IMR-90 (cell line): Measurements from ENCODE around the gene TUSC1. TPM values are rescaled to one million over a fixed set of nuclear protein-coding genes. Genes with fewer than 3 reads are reported as not detected.

Experiments used
- ATAC-seq: fragments of 200-7000 bp; cut with Tn5 transposase; 2 replicates; pipeline ENCODE4 v1.9.1; 2020; ENCODE audit warnings: low read depth, mild to moderate bottlenecking, moderate library complexity
- BruUV-seq: library from RNA; stranded (reverse); fragments of 400-500 nt; replicated peaks from 2 replicates; lab custom pipeline; 2021; lab: Mats Ljungman, UMichigan
- CTCF ChIA-PET: fragments of 300-600 bp; formaldehyde crosslinking; extraction: SDS; loops from one replicate; lab custom pipeline; 2021; ENCODE audit warnings: antibody characterized with exemption; lab: Yijun Ruan, JAX
- POLR2A ChIA-PET: fragments of 300-600 bp; sonication (Branson Sonifier 250); formaldehyde crosslinking; loops from one replicate; lab custom pipeline; 2022; ENCODE audit warnings: antibody characterized with exemption; ENCODE audit not compliant: unreplicated experiment; lab: Charles Lee
- DNase-seq: peaks from one replicate; pipeline ENCODE4 v3.0.0; 2013
- H2AFZ ChIP-seq: replicated peaks from 2 replicates; pipeline ENCODE3; 2013; ENCODE audit warnings: low read length, mild to moderate bottlenecking; ENCODE audit not compliant: poor library complexity
- H2AK5ac ChIP-seq: 2 replicates; pipeline ENCODE4 v1.6.1; 2013; ENCODE audit warnings: low read depth, low read length, inconsistent platforms
- H2AK9ac ChIP-seq: replicated peaks from 2 replicates; pipeline ENCODE3; 2013; ENCODE audit warnings: mild to moderate bottlenecking, low read depth, low read length, moderate library complexity; ENCODE audit not compliant: poor library complexity
- H2BK120ac ChIP-seq: 2 replicates; pipeline ENCODE4 v1.6.1; 2013; ENCODE audit warnings: low read depth, low read length, inconsistent platforms
- H2BK15ac ChIP-seq: 3 replicates; pipeline ENCODE4 v1.6.1; 2013; ENCODE audit warnings: low read depth, low read length, inconsistent platforms
- H2BK20ac ChIP-seq: 2 replicates; pipeline ENCODE4 v1.6.1; 2013; ENCODE audit warnings: low read depth, mild to moderate bottlenecking, inconsistent platforms, low read length, moderate library complexity
- H2BK5ac ChIP-seq: 2 replicates; pipeline ENCODE4 v1.6.1; 2013; ENCODE audit warnings: mild to moderate bottlenecking, low read depth, low read length, inconsistent platforms; ENCODE audit not compliant: poor library complexity, severe bottlenecking
- H3K14ac ChIP-seq: replicated peaks from 2 replicates; pipeline ENCODE4 v1.6.1; 2013; ENCODE audit warnings: low read depth, low read length, inconsistent platforms
- H3K18ac ChIP-seq: 2 replicates; pipeline ENCODE4 v1.6.1; 2013; ENCODE audit warnings: low read depth, low read length, control low read depth
- H3K23ac ChIP-seq: 2 replicates; pipeline ENCODE4 v1.6.1; 2013; ENCODE audit warnings: low read depth, low read length, inconsistent platforms
- H3K27ac ChIP-seq: 2 replicates; pipeline ENCODE4 v1.5.1; 2013; ENCODE audit warnings: mild to moderate bottlenecking, control low read depth, low read length; ENCODE audit not compliant: insufficient read depth
- H3K27me3 ChIP-seq: 2 replicates; pipeline ENCODE4 v1.6.1; 2013; ENCODE audit warnings: low read length; ENCODE audit not compliant: control insufficient read depth, insufficient read depth
- H3K36me3 ChIP-seq: 2 replicates; pipeline ENCODE4 v1.6.1; 2013; ENCODE audit warnings: low read length, mixed read lengths; ENCODE audit not compliant: control insufficient read depth, insufficient read depth
- H3K4ac ChIP-seq: 2 replicates; pipeline ENCODE4 v1.6.1; 2013; ENCODE audit warnings: low read depth, low read length, inconsistent platforms
- H3K4me1 ChIP-seq: 2 replicates; pipeline ENCODE4 v1.6.1; 2013; ENCODE audit warnings: low read length, mixed read lengths; ENCODE audit not compliant: control insufficient read depth, insufficient read depth
- H3K4me2 ChIP-seq: 2 replicates; pipeline ENCODE4 v1.6.1; 2013; ENCODE audit warnings: low read depth, mild to moderate bottlenecking, control low read depth, low read length, moderate library complexity
- H3K4me3 ChIP-seq: 2 replicates; pipeline ENCODE4 v1.5.1; 2013; ENCODE audit warnings: low read depth, mild to moderate bottlenecking, control low read depth, low read length, moderate library complexity; ENCODE audit not compliant: insufficient read depth
- H3K56ac ChIP-seq: 2 replicates; pipeline ENCODE4 v1.6.1; 2013; ENCODE audit warnings: low read length, inconsistent platforms; ENCODE audit not compliant: insufficient read depth; ENCODE audit errors: extremely low read depth
- H3K79me1 ChIP-seq, 2 experiments: 2 replicates each; pipeline ENCODE4 v1.6.1; 2013; ENCODE audit warnings: low read length in 2 of 2, inconsistent platforms in 1 of 2, low read depth in 1 of 2
- H3K9ac ChIP-seq: 2 replicates; pipeline ENCODE4 v1.6.1; 2013; ENCODE audit warnings: low read depth, low read length, control low read depth
- H3K9me1 ChIP-seq: 2 replicates; pipeline ENCODE4 v1.6.1; 2013; ENCODE audit warnings: low read length, inconsistent platforms; ENCODE audit not compliant: insufficient read depth
- H3K9me3 ChIP-seq: 2 replicates; pipeline ENCODE4 v1.6.1; 2013; ENCODE audit warnings: low read length; ENCODE audit not compliant: control insufficient read depth, insufficient read depth
- H4K20me1 ChIP-seq: 2 replicates; pipeline ENCODE4 v1.6.1; 2013; ENCODE audit warnings: low read length, inconsistent platforms; ENCODE audit not compliant: insufficient read depth
- H4K5ac ChIP-seq: 2 replicates; pipeline ENCODE4 v1.6.1; 2013; ENCODE audit warnings: mild to moderate bottlenecking, low read depth, low read length, control low read depth
- H4K8ac ChIP-seq, 2 experiments: 2 replicates each; pipeline ENCODE4 v1.6.1; 2013; ENCODE audit warnings: low read depth in 2 of 2, low read length in 2 of 2, control low read depth in 1 of 2, inconsistent platforms in 1 of 2
- H4K91ac ChIP-seq: 2 replicates; pipeline ENCODE4 v1.6.1; 2013; ENCODE audit warnings: low read depth, low read length, inconsistent platforms; ENCODE audit not compliant: insufficient read depth
- BHLHE40 ChIP-seq: fragments of 150-350 bp; IDR thresholded peaks from 2 replicates; pipeline ENCODE4 v1.6.1; 2016; ENCODE audit warnings: mild to moderate bottlenecking, low read depth, low read length
- ELK1 ChIP-seq: fragments of 150-350 bp; IDR thresholded peaks from 2 replicates; pipeline ENCODE4 v1.6.1; 2016; ENCODE audit warnings: low read depth, mild to moderate bottlenecking, low read length, moderate library complexity, borderline replicate concordance
- RFX5 ChIP-seq: IDR thresholded peaks from 2 replicates; pipeline ENCODE4 v1.8.0; 2012; ENCODE audit warnings: low read depth, mild to moderate bottlenecking, low read length, moderate library complexity
- WGBS, 2 experiments: methylation state at CpG; one replicate each; pipeline versions ENCODE4 v1.1.5 to v1.1.7; 2013; ENCODE audit warnings: missing lambda C conversion rate in 2 of 2; ENCODE audit not compliant: insufficient read length in 1 of 2; ENCODE audit errors: extremely low coverage in 2 of 2; 5-methylcytosine and 5-hydroxymethylcytosine counted together
- dilution Hi-C: fragments of 300-500 bp; cut with HindIII; formaldehyde crosslinking; loops from one replicate; pipeline ENCODE4 v1.14.3; 2018; ENCODE audit warnings: low sequenced_read_pairs; ENCODE audit not compliant: unreplicated experiment
- in situ Hi-C: fragments of 300-500 bp; cut with MboI; formaldehyde crosslinking; loops from 3 replicates; pipeline ENCODE4 v1.14.3; 2019; ENCODE audit warnings: low sequenced_read_pairs, inconsistent platforms, mixed read lengths
- intact Hi-C: fragments of 100-400 bp; cut with micrococcal nuclease; formaldehyde crosslinking; loops from 2 replicates; pipeline ENCODE4 v1.10.0; 2022
- polyA plus RNA-seq, 3 experiments: library from polyadenylated mRNA; depleted of rRNA; stranded (reverse); fragments of >200 nt; gene quantifications; 2 replicates each; pipeline ENCODE4 v1.2.3, GENCODE V29; 2012; ENCODE audit warnings: low replicate concordance in 1 of 3
- total RNA-seq: library from RNA; depleted of rRNA; stranded (reverse); fragments of >200 nt; gene quantifications from 2 replicates; pipeline ENCODE4 v1.2.3, GENCODE V29; 2012

TUSC1 gene
- total and polyA plus RNA-seq, 2 of the 4 experiments (the other 2 are of a cell fraction): 2.0 to 4.4 TPM

GRCh38 chr9:25629231-25629630 lies 49.0 kb downstream of the TUSC1 start:
- ChIA-PET CTCF (no interaction called here), POLR2A (no interaction called here)
- Histone ChIP-seq H3K56ac (no peak overlapping the region), H3K23ac (no peak overlapping the region), H2BK15ac (no peak overlapping the region), H3K4me2 (no peak overlapping the region), H3K4ac (no peak overlapping the region), H3K36me3 (no peaks in the 10 kb centered on the region), H4K91ac (no peak overlapping the region), H3K9ac (no peak overlapping the region), H3K27ac (no peak overlapping the region), H3K18ac (no peak overlapping the region), H4K8ac (no peak overlapping the region), H3K4me1 (no peaks in the 10 kb centered on the region), H3K27me3 (no peaks in the 10 kb centered on the region), H2BK5ac (no peak overlapping the region), H3K14ac (no peak overlapping the region), H4K5ac (no peak overlapping the region), H3K4me3 (no peak overlapping the region), H4K20me1 (no peaks in the 10 kb centered on the region), H3K9me1 (no peaks in the 10 kb centered on the region), H2BK20ac (no peak overlapping the region), H3K79me1 (no peaks in the 10 kb centered on the region), H2AK5ac (no peak overlapping the region), H3K9me3 (no peaks in the 10 kb centered on the region), H2BK120ac (no peak overlapping the region), H2AFZ (no peak overlapping the region), H2AK9ac (no peak overlapping the region)
- DNase-seq: no peak
- intact Hi-C loops (no loop called here), in situ Hi-C loops (no loop called here), dilution Hi-C loops (no loop called here)
- WGBS, 2 experiments: no CpG with 5 or more reads among the region's 3 CpGs
- no TSS peak for BruUV-seq
- ATAC-seq: no peak
- no peak for TF ChIP-seq RFX5
- no peak for TF ChIP-seq ELK1
- TF ChIP-seq BHLHE40: no peak
